DMS79 (cell line): ENCODE results near the gene TSPAN19.
"Not testable (repeated sequence)": the region's sequence is repeated elsewhere in the genome, so short reads cannot be mapped to it uniquely, and the experiment has no call there.

Experiments
- DNase-seq: peaks from one replicate; lab custom pipeline; 2025; lab: John Stamatoyannopoulos, UW

TSPAN19 gene

GRCh38 chr12:85036234-85036707, at the start of gene TSPAN19, which contains the start of gene LRRIQ1:
TSS of gene TSPAN19 (minus strand) at chr12:85036277. CDS start at chr12:85029946, 6,331 bp downstream.
TSS of gene LRRIQ1 (plus strand) at chr12:85036351. CDS start at chr12:85038177, 1,826 bp downstream.
- peak; percentile 71 for DNase-seq

- DNase-seq: no peak
These were observed 49.0 kb upstream of the TSPAN19 start for GRCh38 chr12:85085066-85085465.

- DNase-seq: no peak
These were observed 40.8 kb upstream of the TSPAN19 start for GRCh38 chr12:85076688-85077430.

- no peak for DNase-seq
These were observed 36.7 kb upstream of the TSPAN19 start for GRCh38 chr12:85072826-85073225.

- no peak for DNase-seq
These were observed 29.9 kb upstream of the TSPAN19 start for GRCh38 chr12:85065837-85066482.

GRCh38 chr12:85060916-85061315, 24.8 kb upstream of the TSPAN19 start:
- no peak for DNase-seq

- no peak for DNase-seq
These were observed 23.5 kb upstream of the TSPAN19 start for GRCh38 chr12:85059594-85059993.

- DNase-seq: no peak
These were observed 22.3 kb upstream of the TSPAN19 start for GRCh38 chr12:85058339-85058738.

DNA sequence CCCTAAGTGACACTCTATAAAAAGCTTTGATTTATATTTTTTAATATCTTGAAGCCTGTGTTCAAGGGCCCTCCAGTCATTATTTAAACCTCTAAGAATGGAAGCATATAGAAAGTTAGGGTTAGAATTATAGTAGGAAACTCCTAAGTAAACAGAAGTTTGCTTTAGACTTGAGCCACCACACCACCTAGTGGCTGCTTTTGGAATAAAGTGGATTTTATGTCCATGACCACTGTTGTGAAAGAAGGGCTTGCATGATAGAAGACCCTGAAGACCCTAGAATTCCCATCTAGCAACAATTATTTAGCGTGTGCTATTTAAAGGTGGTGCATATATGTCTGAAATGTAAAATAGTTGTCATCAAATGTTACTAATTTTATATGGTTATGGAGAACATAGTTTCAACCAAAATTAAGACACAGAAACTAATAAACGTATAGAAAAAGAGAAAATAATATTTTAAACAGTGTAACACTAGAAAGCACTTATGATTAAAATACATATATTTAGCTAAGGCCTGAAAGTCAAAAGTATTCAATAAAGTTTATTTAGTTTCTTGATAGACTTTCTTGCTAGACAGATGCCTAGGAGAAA, 21.4 kb upstream of the TSPAN19 start:
- no peak for DNase-seq

DNA sequence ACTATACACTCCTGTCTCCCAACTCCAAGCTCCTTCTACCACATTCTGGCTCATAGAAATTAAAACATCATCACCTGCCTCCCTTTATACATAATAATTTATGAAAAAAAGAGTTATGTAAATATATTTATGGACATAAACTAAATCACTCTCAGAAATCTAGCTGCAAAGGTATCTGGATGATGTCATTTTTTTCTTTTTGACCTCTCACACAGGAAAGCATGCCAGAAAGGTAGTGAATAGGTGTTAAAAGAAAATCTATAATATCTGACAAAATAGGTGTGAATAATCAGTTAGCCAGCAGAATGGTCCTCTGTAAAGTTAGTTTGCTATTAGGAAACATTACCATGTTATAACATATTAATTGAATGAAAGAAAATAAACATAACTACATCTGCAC, 7.8 kb upstream of the TSPAN19 start:
- no peak for DNase-seq

- DNase-seq: no peak
These were observed 5.3 kb upstream of the TSPAN19 start for GRCh38 chr12:85041395-85041794.

GRCh38 chr12:85036733-85037132, 656 bp upstream of the TSPAN19 start:
- no peak for DNase-seq

DNA sequence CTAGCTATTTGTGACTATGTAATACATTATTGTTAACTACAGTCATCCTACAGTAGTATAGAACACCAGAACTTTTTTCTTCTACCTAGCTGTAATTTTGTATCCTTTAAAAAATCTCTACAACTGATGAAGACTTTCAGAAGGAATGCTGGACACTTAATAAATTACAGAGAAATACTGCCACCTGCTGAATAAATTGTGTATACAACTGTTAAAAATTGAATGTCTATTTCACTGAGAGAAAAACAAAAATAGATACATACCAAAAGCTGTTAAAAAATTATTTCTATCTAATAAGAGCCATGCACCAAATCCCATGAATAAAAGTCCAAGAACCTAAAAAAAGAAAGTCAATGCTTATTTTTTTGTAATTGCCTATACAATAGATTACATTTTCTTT, 6.6 kb downstream of the TSPAN19 start:
- DNase-seq: no peak

DNA sequence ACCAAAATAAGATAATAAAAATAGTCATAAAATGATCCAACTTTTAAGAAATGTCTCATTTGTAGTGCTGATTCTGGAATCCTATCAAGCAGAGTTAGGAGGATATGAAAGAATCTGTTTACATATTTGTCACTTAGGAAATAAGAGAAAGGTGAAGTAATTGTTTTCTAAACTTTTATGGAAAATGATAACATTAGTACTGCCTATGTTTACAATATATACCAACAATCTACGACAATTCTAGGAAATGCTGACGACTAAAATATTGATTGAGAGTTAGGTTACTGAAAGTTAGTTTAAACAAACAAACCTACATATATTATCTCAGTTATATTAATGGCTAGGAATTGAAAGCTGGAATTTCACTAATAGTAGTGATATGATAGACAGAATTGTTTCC, 18.0 kb downstream of the TSPAN19 start:
- DNase-seq: no peak

DNA sequence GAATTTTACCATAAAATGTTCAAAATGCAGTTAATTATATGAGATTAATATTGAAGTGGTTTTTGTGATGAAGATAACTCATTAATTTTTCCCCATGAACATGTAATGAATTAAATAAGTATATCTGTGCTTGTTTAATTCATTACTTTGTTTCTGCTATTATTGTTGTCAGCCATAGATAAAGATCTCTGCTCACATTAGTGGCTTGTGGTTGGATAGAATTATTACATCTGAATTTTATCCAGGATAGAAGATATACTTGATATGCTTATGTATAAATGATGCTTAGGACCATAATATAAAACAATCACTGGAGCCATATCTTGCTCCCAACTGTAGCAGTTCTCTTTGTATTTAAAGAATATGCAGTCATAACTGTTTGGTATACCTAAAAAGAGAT, 18.5 kb downstream of the TSPAN19 start:
- DNase-seq: no peak

DNA sequence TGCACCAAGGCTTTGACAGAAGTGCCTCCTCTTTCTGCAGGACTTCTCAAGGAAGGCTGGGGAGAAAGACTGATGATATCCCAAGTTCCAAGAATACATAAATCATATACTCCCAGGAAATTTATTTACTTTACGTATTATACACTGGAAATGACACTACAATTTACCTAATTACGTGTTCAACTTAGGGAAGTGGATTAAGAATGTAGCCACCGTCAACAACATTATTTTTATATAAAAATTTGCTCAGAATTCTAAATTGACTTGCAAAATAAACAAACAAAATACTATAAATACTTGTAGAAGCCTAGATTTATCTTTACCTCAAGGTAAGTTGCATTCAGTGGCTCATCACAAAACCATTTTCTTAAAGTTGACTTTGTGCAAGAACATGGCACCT, 18.9 kb downstream of the TSPAN19 start:
- no peak for DNase-seq

- DNase-seq: no peak
These were observed 19.7 kb downstream of the TSPAN19 start for GRCh38 chr12:85016413-85016812.

DNA sequence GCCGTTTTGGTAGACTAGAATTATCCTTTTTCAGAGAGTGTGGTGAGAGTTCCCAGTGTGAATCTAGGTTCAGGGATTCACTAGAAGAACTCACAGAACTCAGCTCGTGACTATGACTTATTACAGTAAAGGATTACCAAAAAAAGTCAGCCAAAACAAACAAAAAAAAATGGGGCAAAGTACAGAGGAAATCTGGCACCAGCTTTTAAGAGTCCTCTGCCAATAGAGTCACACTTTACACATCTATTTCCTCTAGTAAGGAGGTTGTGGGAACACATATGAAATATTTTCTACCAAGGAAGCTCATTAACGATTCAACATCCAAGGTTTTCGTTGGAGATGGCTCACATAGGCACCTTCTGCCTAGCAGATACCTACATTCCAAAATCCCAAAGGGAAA, 28.2 kb downstream of the TSPAN19 start:
- DNase-seq: no peak

DNA sequence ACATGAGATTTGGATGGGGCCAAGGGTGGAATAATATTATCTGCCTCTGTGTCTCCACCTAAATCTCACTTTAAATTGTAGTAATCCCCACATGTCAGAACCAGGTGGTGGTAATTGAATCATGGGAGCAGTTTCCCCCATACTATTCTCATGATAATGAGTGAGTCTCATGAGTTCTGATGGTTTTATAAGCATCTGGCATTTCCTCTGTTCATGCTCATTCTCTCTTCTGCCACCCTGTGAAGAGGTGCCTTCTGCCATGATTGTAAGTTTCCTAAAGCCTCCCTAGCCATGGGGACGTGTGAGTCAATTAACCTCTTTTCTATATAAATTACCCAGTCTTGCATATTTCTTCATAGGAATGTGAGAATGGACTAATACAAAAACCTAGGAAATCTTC, 29.9 kb downstream of the TSPAN19 start:
- no peak for DNase-seq

- DNase-seq: no peak
These were observed 30.5 kb downstream of the TSPAN19 start for GRCh38 chr12:85005615-85006014.

DNA sequence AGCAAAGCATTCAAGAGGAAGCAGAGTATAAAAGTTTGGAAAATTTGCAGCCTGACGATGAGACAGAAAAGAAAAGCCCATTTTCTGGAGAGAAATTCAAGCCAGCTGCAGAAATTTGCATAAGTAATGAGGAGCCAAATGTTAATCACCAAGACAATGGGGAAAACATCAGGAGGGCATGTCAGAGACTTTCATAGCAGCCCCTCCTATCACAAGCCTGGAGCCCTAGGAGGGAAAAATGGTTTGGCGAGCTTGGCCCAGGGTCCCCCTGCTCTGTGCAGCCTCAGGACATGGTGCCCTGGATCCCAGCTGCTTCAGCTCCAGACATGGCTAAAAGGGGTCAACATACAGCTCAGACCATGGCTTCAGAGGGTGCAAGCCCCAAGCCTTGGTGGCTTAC, 31.0 kb downstream of the TSPAN19 start:
- not testable (repeated sequence) for DNase-seq

- DNase-seq: no peak
These were observed 31.9 kb downstream of the TSPAN19 start for GRCh38 chr12:85004204-85004603.

- no peak for DNase-seq
These were observed 33.2 kb downstream of the TSPAN19 start for GRCh38 chr12:85002778-85003296.
